ENCODE data around the gene KLF15.

DNA sequence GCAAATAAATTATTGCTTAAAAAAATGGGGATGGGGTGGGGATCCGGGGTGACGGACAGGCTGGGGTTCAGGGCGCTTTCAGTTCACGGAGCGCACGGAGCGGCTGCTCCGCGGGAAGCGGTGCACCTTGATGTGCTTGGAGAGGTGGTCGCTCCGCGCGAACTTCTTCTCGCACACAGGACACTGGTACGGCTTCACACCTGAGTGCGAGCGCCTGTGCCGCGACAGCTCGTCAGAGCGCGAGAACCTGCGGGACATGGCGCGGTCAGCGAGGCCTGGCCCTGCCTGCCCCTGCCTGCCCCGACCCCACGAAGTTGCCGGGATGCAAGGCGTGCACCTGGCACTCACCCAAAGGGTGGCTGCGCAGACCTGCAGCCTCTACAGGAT, 13.6 kb downstream of the KLF15 start:
- TF ChIP-seq, protein P1, sequence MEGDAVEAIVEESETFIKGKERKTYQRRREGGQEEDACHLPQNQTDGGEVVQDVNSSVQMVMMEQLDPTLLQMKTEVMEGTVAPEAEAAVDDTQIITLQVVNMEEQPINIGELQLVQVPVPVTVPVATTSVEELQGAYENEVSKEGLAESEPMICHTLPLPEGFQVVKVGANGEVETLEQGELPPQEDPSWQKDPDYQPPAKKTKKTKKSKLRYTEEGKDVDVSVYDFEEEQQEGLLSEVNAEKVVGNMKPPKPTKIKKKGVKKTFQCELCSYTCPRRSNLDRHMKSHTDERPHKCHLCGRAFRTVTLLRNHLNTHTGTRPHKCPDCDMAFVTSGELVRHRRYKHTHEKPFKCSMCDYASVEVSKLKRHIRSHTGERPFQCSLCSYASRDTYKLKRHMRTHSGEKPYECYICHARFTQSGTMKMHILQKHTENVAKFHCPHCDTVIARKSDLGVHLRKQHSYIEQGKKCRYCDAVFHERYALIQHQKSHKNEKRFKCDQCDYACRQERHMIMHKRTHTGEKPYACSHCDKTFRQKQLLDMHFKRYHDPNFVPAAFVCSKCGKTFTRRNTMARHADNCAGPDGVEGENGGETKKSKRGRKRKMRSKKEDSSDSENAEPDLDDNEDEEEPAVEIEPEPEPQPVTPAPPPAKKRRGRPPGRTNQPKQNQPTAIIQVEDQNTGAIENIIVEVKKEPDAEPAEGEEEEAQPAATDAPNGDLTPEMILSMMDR (IDR thresholded peaks at IDR 0.05), result no peak
- TF ChIP-seq POLR2A (IDR thresholded peaks at IDR 0.05), result no peak

All from ovary (tissue), 3 donors.